Vagina (tissue), 2 donors: ENCODE data around the gene SHANK1. TPM values are rescaled to one million over a fixed set of nuclear protein-coding genes. Genes with fewer than 3 reads are reported as not detected.

ENCODE experiments used
- DNase-seq, 2 donors: peaks; one replicate each; pipeline ENCODE4 v3.0.0-alpha.2; 2017; ENCODE audit errors: extremely low spot score in 2 of 2
- H3K27ac ChIP-seq: fragments of 200-600 bp; sonication (generic); one replicate; pipeline ENCODE4 v1.5.1; 2019
- H3K27me3 ChIP-seq: fragments of 200-600 bp; sonication (generic); one replicate; pipeline ENCODE4 v1.5.1; 2019
- H3K36me3 ChIP-seq, 2 donors: fragments of 200-600 bp; sonication (generic); one replicate each; pipeline ENCODE4 v1.5.1; 2017 to 2019
- H3K4me1 ChIP-seq: fragments of 200-600 bp; sonication (generic); one replicate; pipeline ENCODE4 v1.5.1; 2019
- H3K4me3 ChIP-seq, 2 donors: fragments of 200-600 bp; sonication (generic); 1 replicate in 1 of 2; 2 replicates in 1 of 2; pipeline ENCODE4 v1.5.1; 2016 to 2019
- H3K9me3 ChIP-seq: fragments of 200-600 bp; sonication (generic); one replicate; pipeline ENCODE4 v1.5.1; 2019
- CTCF ChIP-seq, 3 experiments: fragments of 450-650 bp in 2 of 3; fragments of 200-600 bp in 1 of 3; sonication (generic) in 1 of 3; IDR thresholded peaks; one replicate each; pipeline ENCODE4 v1.5.1; 2017 to 2019; ENCODE audit warnings: antibody characterized with exemption in 3 of 3, mild to moderate bottlenecking in 2 of 3, moderate library complexity in 2 of 3
- POLR2A ChIP-seq, 2 donors: fragments of 450-650 bp; IDR thresholded peaks; one replicate each; pipeline ENCODE4 v1.6.1; 2017; ENCODE audit warnings: antibody characterized with exemption in 2 of 2, mild to moderate bottlenecking in 2 of 2, moderate library complexity in 2 of 2
- POLR2AphosphoS5 ChIP-seq, 2 donors: sonication (generic); formaldehyde crosslinking; IDR thresholded peaks; one replicate each; pipeline ENCODE4 v1.9.0; 2017; ENCODE audit warnings: antibody characterized with exemption in 2 of 2, mild to moderate bottlenecking in 2 of 2, low read depth in 1 of 2; ENCODE audit not compliant: insufficient read depth in 1 of 2
- intact Hi-C: fragments of 100-400 bp; cut with DNase I; formaldehyde crosslinking; loops from one replicate; pipeline ENCODE4 v1.15.1; 2023
- total RNA-seq: library from RNA; depleted of rRNA; stranded (reverse); fragments of >200 nt; gene quantifications from one replicate; pipeline ENCODE4 v1.2.3, GENCODE V29; 2016

The SHANK1 gene
- total RNA-seq, 1 donor from 2014 or later = 0.98 TPM

- H3K4me1 ChIP-seq = no peaks in the 10 kb centered on the region
- H3K36me3 ChIP-seq = no peaks in the 10 kb centered on the region
- no peak overlapping the region for H3K27ac ChIP-seq
- H3K9me3 ChIP-seq = no peaks in the 10 kb centered on the region
- no peak for TF ChIP-seq POLR2A (IDR thresholded peaks at IDR 0.05)
- TF ChIP-seq POLR2AphosphoS5 (IDR thresholded peaks at IDR 0.05; ENCODE audit: insufficient read depth in 1 of 2, low read depth in 1 of 2) = no peak
- TF ChIP-seq CTCF (IDR thresholded peaks at IDR 0.05) = no peak
- DNase-seq = no peak
- H3K4me3 ChIP-seq = no peak overlapping the region
- intact Hi-C loops = no loop called here
- H3K27me3 ChIP-seq = no peaks in the 10 kb centered on the region
Observed at GRCh38 chr19:50703915-50704796, 15.4 kb downstream of the SHANK1 start.

GRCh38 chr19:50702871-50703829 is 16.5 kb downstream of the SHANK1 start:
- DNase-seq = no peak
- Histone ChIP-seq H3K9me3 (no peaks in the 10 kb centered on the region), H3K36me3 (no peaks in the 10 kb centered on the region), H3K4me1 (no peaks in the 10 kb centered on the region), H3K27ac (no peak overlapping the region), H3K4me3 (no peak overlapping the region), H3K27me3 (no peaks in the 10 kb centered on the region)
- intact Hi-C loops = no loop called here
- no peak for TF ChIP-seq POLR2AphosphoS5 (IDR thresholded peaks at IDR 0.05; ENCODE audit: insufficient read depth in 1 of 2, low read depth in 1 of 2)
- no peak for TF ChIP-seq CTCF (IDR thresholded peaks at IDR 0.05)
- TF ChIP-seq POLR2A (IDR thresholded peaks at IDR 0.05) = no peak

- H3K27me3 ChIP-seq = no peaks in the 10 kb centered on the region
- no peaks in the 10 kb centered on the region for H3K9me3 ChIP-seq
- intact Hi-C loops = no loop called here
- H3K4me3 ChIP-seq = no peak overlapping the region
- TF ChIP-seq POLR2A (IDR thresholded peaks at IDR 0.05) = no peak
- no peak for TF ChIP-seq POLR2AphosphoS5 (IDR thresholded peaks at IDR 0.05; ENCODE audit: insufficient read depth in 1 of 2, low read depth in 1 of 2)
- TF ChIP-seq CTCF (IDR thresholded peaks at IDR 0.05) = no peak
- no peaks in the 10 kb centered on the region for H3K4me1 ChIP-seq
- no peak for DNase-seq
- no peaks in the 10 kb centered on the region for H3K36me3 ChIP-seq
- H3K27ac ChIP-seq = no peak overlapping the region
Observed at GRCh38 chr19:50702158-50702870, 17.3 kb downstream of the SHANK1 start.

- H3K27me3 ChIP-seq = no peaks in the 10 kb centered on the region
- no peak overlapping the region for H3K4me3 ChIP-seq
- no peak for DNase-seq
- TF ChIP-seq POLR2AphosphoS5 (IDR thresholded peaks at IDR 0.05; ENCODE audit: insufficient read depth in 1 of 2, low read depth in 1 of 2) = no peak
- TF ChIP-seq POLR2A (IDR thresholded peaks at IDR 0.05) = no peak
- TF ChIP-seq CTCF (IDR thresholded peaks at IDR 0.05) = no peak
- no peak overlapping the region for H3K27ac ChIP-seq
- intact Hi-C loops = no loop called here
- H3K9me3 ChIP-seq = no peaks in the 10 kb centered on the region
- H3K4me1 ChIP-seq = no peaks in the 10 kb centered on the region
- no peaks in the 10 kb centered on the region for H3K36me3 ChIP-seq
Observed at GRCh38 chr19:50701367-50701985, 18.1 kb downstream of the SHANK1 start.
